Measurements from ENCODE around the gene EPB41. TPM values are rescaled to one million over a fixed set of nuclear protein-coding genes. Genes with fewer than 3 reads are reported as not detected.

EPB41 gene
- total RNA-seq, 1 donor from 2014 or later: 37.6 TPM

- H3K27me3 ChIP-seq (ENCODE audit: control insufficient read depth in 3 of 3, insufficient read depth in 3 of 3, low read length in 3 of 3): no peaks in the 10 kb centered on the region
- H3K27ac ChIP-seq (ENCODE audit: low read depth, low read length): no peak overlapping the region
- H3K9me3 ChIP-seq (ENCODE audit: control insufficient read depth in 3 of 3, low read length in 3 of 3): no peaks in the 10 kb centered on the region
- no peak overlapping the region for H3K4me3 ChIP-seq (ENCODE audit: low read length in 3 of 3)
- H3K9ac ChIP-seq (ENCODE audit: low read depth in 1 of 3, low read length in 3 of 3): no peak overlapping the region
- H3K4me1 ChIP-seq (ENCODE audit: control insufficient read depth in 3 of 3, insufficient read depth in 3 of 3, low read length in 3 of 3): peaks cover 8 to 20% (median 9%) of the 10 kb centered on the region in 3 donors
- peaks cover 0 to 2% (median 0%) of the 10 kb centered on the region in 3 donors for H3K36me3 ChIP-seq (ENCODE audit: control insufficient read depth in 3 of 3, insufficient read depth in 3 of 3, low read length in 3 of 3)
Measured at GRCh38 chr1:28900562-28900961, 13.8 kb upstream of the EPB41 start.

GRCh38 chr1:28902738-28903137 lies 11.6 kb upstream of the EPB41 start:
- Histone ChIP-seq H3K9me3 (ENCODE audit: control insufficient read depth in 3 of 3, low read length in 3 of 3) (no peaks in the 10 kb centered on the region), H3K4me3 (ENCODE audit: low read length in 3 of 3) (no peak overlapping the region), H3K4me1 (ENCODE audit: control insufficient read depth in 3 of 3, insufficient read depth in 3 of 3, low read length in 3 of 3) (peaks cover 8 to 19% (median 9%) of the 10 kb centered on the region in 3 donors), H3K36me3 (ENCODE audit: control insufficient read depth in 3 of 3, insufficient read depth in 3 of 3, low read length in 3 of 3) (no peaks in the 10 kb centered on the region), H3K27me3 (ENCODE audit: control insufficient read depth in 3 of 3, insufficient read depth in 3 of 3, low read length in 3 of 3) (no peaks in the 10 kb centered on the region), H3K27ac (ENCODE audit: low read depth, low read length) (no peak overlapping the region), H3K9ac (ENCODE audit: low read depth in 1 of 3, low read length in 3 of 3) (no peak overlapping the region)

GRCh38 chr1:28905921-28906666 lies 8.3 kb upstream of the EPB41 start:
- Histone ChIP-seq H3K27me3 (ENCODE audit: control insufficient read depth in 3 of 3, insufficient read depth in 3 of 3, low read length in 3 of 3) (no peaks in the 10 kb centered on the region), H3K36me3 (ENCODE audit: control insufficient read depth in 3 of 3, insufficient read depth in 3 of 3, low read length in 3 of 3) (no peaks in the 10 kb centered on the region), H3K9me3 (ENCODE audit: control insufficient read depth in 3 of 3, low read length in 3 of 3) (no peaks in the 10 kb centered on the region), H3K4me3 (ENCODE audit: low read length in 3 of 3) (no peak overlapping the region), H3K27ac (ENCODE audit: low read depth, low read length) (no peak overlapping the region), H3K4me1 (ENCODE audit: control insufficient read depth in 3 of 3, insufficient read depth in 3 of 3, low read length in 3 of 3) (peaks cover 0 to 2% (median 0%) of the 10 kb centered on the region in 3 donors), H3K9ac (ENCODE audit: low read depth in 1 of 3, low read length in 3 of 3) (no peak overlapping the region)

GRCh38 chr1:28909198-28909597 lies 5.2 kb upstream of the EPB41 start:
- no peaks in the 10 kb centered on the region for H3K27me3 ChIP-seq (ENCODE audit: control insufficient read depth in 3 of 3, insufficient read depth in 3 of 3, low read length in 3 of 3)
- no peaks in the 10 kb centered on the region for H3K36me3 ChIP-seq (ENCODE audit: control insufficient read depth in 3 of 3, insufficient read depth in 3 of 3, low read length in 3 of 3)
- no peaks in the 10 kb centered on the region for H3K9me3 ChIP-seq (ENCODE audit: control insufficient read depth in 3 of 3, low read length in 3 of 3)
- H3K27ac ChIP-seq (ENCODE audit: low read depth, low read length): no peak overlapping the region
- no peak overlapping the region for H3K9ac ChIP-seq (ENCODE audit: low read depth in 1 of 3, low read length in 3 of 3)
- H3K4me3 ChIP-seq (ENCODE audit: low read length in 3 of 3): no peak overlapping the region
- H3K4me1 ChIP-seq (ENCODE audit: control insufficient read depth in 3 of 3, insufficient read depth in 3 of 3, low read length in 3 of 3): peaks cover 8 to 12% (median 9%) of the 10 kb centered on the region in 3 donors

GRCh38 chr1:28910379-28911115 lies 3.8 kb upstream of the EPB41 start:
- Histone ChIP-seq H3K27me3 (ENCODE audit: control insufficient read depth in 3 of 3, insufficient read depth in 3 of 3, low read length in 3 of 3) (no peaks in the 10 kb centered on the region), H3K4me3 (ENCODE audit: low read length in 3 of 3) (no peak overlapping the region)

GRCh38 chr1:28913786-28914227 lies 562 bp upstream of the EPB41 start:
- H3K36me3 ChIP-seq (ENCODE audit: control insufficient read depth in 3 of 3, insufficient read depth in 3 of 3, low read length in 3 of 3): no peaks in the 10 kb centered on the region
- no peaks in the 10 kb centered on the region for H3K9me3 ChIP-seq (ENCODE audit: control insufficient read depth in 3 of 3, low read length in 3 of 3)
- H3K4me1 ChIP-seq (ENCODE audit: control insufficient read depth in 3 of 3, insufficient read depth in 3 of 3, low read length in 3 of 3): peaks cover 14 to 19% (median 16%) of the 10 kb centered on the region in 3 donors
- peak overlapping the region; percentile 66 for H3K27ac ChIP-seq (ENCODE audit: low read depth, low read length)
- H3K4me3 ChIP-seq (ENCODE audit: low read length in 3 of 3): peak overlapping the region; percentile 66 to 87 (median 72)
- peak overlapping the region; percentile 36 to 81 (median 61) for H3K9ac ChIP-seq (ENCODE audit: low read depth in 1 of 3, low read length in 3 of 3)
- no peaks in the 10 kb centered on the region for H3K27me3 ChIP-seq (ENCODE audit: control insufficient read depth in 3 of 3, insufficient read depth in 3 of 3, low read length in 3 of 3)

More at GRCh38 chr1:28910379-28911115, 3.8 kb upstream of the EPB41 start:
- Histone ChIP-seq H3K27ac (ENCODE audit: low read depth, low read length) (no peak overlapping the region), H3K9ac (ENCODE audit: low read depth in 1 of 3, low read length in 3 of 3) (no peak overlapping the region), H3K9me3 (ENCODE audit: control insufficient read depth in 3 of 3, low read length in 3 of 3) (no peaks in the 10 kb centered on the region), H3K4me1 (ENCODE audit: control insufficient read depth in 3 of 3, insufficient read depth in 3 of 3, low read length in 3 of 3) (peaks cover 14 to 19% (median 16%) of the 10 kb centered on the region in 3 donors), H3K36me3 (ENCODE audit: control insufficient read depth in 3 of 3, insufficient read depth in 3 of 3, low read length in 3 of 3) (no peaks in the 10 kb centered on the region)

GRCh38 chr1:28915031-28915895 lies 894 bp downstream of the EPB41 start:
- no peaks in the 10 kb centered on the region for H3K27me3 ChIP-seq (ENCODE audit: control insufficient read depth in 3 of 3, insufficient read depth in 3 of 3, low read length in 3 of 3)
- no peaks in the 10 kb centered on the region for H3K36me3 ChIP-seq (ENCODE audit: control insufficient read depth in 3 of 3, insufficient read depth in 3 of 3, low read length in 3 of 3)
- peak overlapping the region; percentile 57 to 81 (median 65) for H3K9ac ChIP-seq (ENCODE audit: low read depth in 1 of 3, low read length in 3 of 3)
- H3K27ac ChIP-seq (ENCODE audit: low read depth, low read length): no peak overlapping the region
- peak overlapping the region; percentile 66 to 87 (median 77) for H3K4me3 ChIP-seq (ENCODE audit: low read length in 3 of 3)
- H3K4me1 ChIP-seq (ENCODE audit: control insufficient read depth in 3 of 3, insufficient read depth in 3 of 3, low read length in 3 of 3): peaks cover 14 to 19% (median 16%) of the 10 kb centered on the region in 3 donors
- no peaks in the 10 kb centered on the region for H3K9me3 ChIP-seq (ENCODE audit: control insufficient read depth in 3 of 3, low read length in 3 of 3)

- H3K27ac ChIP-seq (ENCODE audit: low read depth, low read length): no peak overlapping the region
Measured at GRCh38 chr1:28917757-28918118, 3.4 kb downstream of the EPB41 start.

GRCh38 chr1:28921286-28921869 lies 7.0 kb downstream of the EPB41 start:
- Histone ChIP-seq H3K4me3 (ENCODE audit: low read length in 3 of 3) (no peak overlapping the region), H3K9ac (ENCODE audit: low read depth in 1 of 3, low read length in 3 of 3) (no peak overlapping the region), H3K4me1 (ENCODE audit: control insufficient read depth in 3 of 3, insufficient read depth in 3 of 3, low read length in 3 of 3) (no peaks in the 10 kb centered on the region), H3K9me3 (ENCODE audit: control insufficient read depth in 3 of 3, low read length in 3 of 3) (no peaks in the 10 kb centered on the region), H3K36me3 (ENCODE audit: control insufficient read depth in 3 of 3, insufficient read depth in 3 of 3, low read length in 3 of 3) (no peaks in the 10 kb centered on the region), H3K27me3 (ENCODE audit: control insufficient read depth in 3 of 3, insufficient read depth in 3 of 3, low read length in 3 of 3) (no peaks in the 10 kb centered on the region), H3K27ac (ENCODE audit: low read depth, low read length) (no peak overlapping the region)

More at GRCh38 chr1:28917757-28918118, 3.4 kb downstream of the EPB41 start:
- H3K27me3 ChIP-seq (ENCODE audit: control insufficient read depth in 3 of 3, insufficient read depth in 3 of 3, low read length in 3 of 3): no peaks in the 10 kb centered on the region
- no peak overlapping the region for H3K9ac ChIP-seq (ENCODE audit: low read depth in 1 of 3, low read length in 3 of 3)
- no peaks in the 10 kb centered on the region for H3K36me3 ChIP-seq (ENCODE audit: control insufficient read depth in 3 of 3, insufficient read depth in 3 of 3, low read length in 3 of 3)
- no peaks in the 10 kb centered on the region for H3K9me3 ChIP-seq (ENCODE audit: control insufficient read depth in 3 of 3, low read length in 3 of 3)
- peaks cover 14 to 19% (median 16%) of the 10 kb centered on the region in 3 donors for H3K4me1 ChIP-seq (ENCODE audit: control insufficient read depth in 3 of 3, insufficient read depth in 3 of 3, low read length in 3 of 3)
- no peak overlapping the region for H3K4me3 ChIP-seq (ENCODE audit: low read length in 3 of 3)

All from skeletal muscle tissue (tissue), 4 donors.